HepG2 (cell line): ENCODE measurements around the gene ICE2. TPM values are rescaled to one million over a fixed set of nuclear protein-coding genes. Genes with fewer than 3 reads are reported as not detected.
A peak's percentile ranks its signal among the peaks of the same experiment; 100 is the strongest.

Experiments
- ATAC-seq: fragments of 200-7000 bp; cut with Tn5 transposase; 3 replicates; pipeline ENCODE4 v1.9.1; 2020; ENCODE audit warnings: mild to moderate bottlenecking, moderate library complexity
- BruUV-seq: library from RNA; stranded (reverse); fragments of 400-500 nt; replicated peaks from 2 replicates; lab custom pipeline; 2021; lab: Mats Ljungman, UMichigan
- CTCF ChIA-PET: fragments of 300-600 bp; formaldehyde crosslinking; extraction: SDS; loops from one replicate; lab custom pipeline; 2021; ENCODE audit warnings: low total read pairs, inconsistent platforms, low intra/inter-chr PET ratio; lab: Yijun Ruan, JAX
- POLR2A ChIA-PET: fragments of 350-600 bp; sonication (Branson Sonifier 250); formaldehyde crosslinking; loops from one replicate; lab custom pipeline; 2020; ENCODE audit warnings: antibody characterized with exemption, inconsistent platforms; lab: Yijun Ruan, JAX
- DNase-seq: peaks from one replicate; pipeline ENCODE4 v3.0.0-alpha.2; 2015; ENCODE audit warnings: low spot score
- FAIRE-seq: peaks from 3 replicates; lab custom pipeline; 2011; peaks lifted over from hg19 to GRCh38; lab: Jason Lieb, UNC
- H2AFZ ChIP-seq: one replicate; pipeline ENCODE4 v1.6.1; 2011; ENCODE audit warnings: low read length, inconsistent platforms
- H3K27ac ChIP-seq: fragments of 300-600 bp; 3 replicates; pipeline ENCODE4 v1.8.0; 2011; ENCODE audit warnings: mixed run types, mild to moderate bottlenecking, mixed read lengths, low read length, inconsistent platforms; ENCODE audit not compliant: insufficient read depth; ENCODE audit errors: extremely low read length
- H3K27me3 ChIP-seq, 2 experiments: fragments of 200-600 bp in 1 of 2; 2 replicates in 1 of 2; 3 replicates in 1 of 2; pipeline versions ENCODE4 v1.6.0 to v1.8.0; 2011; ENCODE audit warnings: low read length in 2 of 2, mild to moderate bottlenecking in 2 of 2, moderate library complexity in 2 of 2, inconsistent platforms in 1 of 2; ENCODE audit not compliant: insufficient read depth in 2 of 2, control insufficient read depth in 1 of 2
- H3K36me3 ChIP-seq, 2 experiments: fragments of 200-600 bp in 1 of 2; replicated peaks in 1 of 2; 2 replicates in 1 of 2; 3 replicates in 1 of 2; pipeline versions ENCODE4 v1.5.1 to v1.8.0; 2011; ENCODE audit warnings: low read length in 2 of 2, inconsistent platforms in 1 of 2; ENCODE audit not compliant: insufficient read depth in 2 of 2, control insufficient read depth in 1 of 2
- H3K4me1 ChIP-seq: 2 replicates; pipeline ENCODE4 v1.5.1; 2012; ENCODE audit warnings: low read length, inconsistent platforms; ENCODE audit not compliant: insufficient read depth
- H3K4me2 ChIP-seq: 2 replicates; pipeline ENCODE4 v1.6.0; 2011; ENCODE audit warnings: low read depth, low read length, inconsistent platforms
- H3K4me3 ChIP-seq, 3 experiments: fragments of 200-600 bp in 1 of 3; sonication (generic), shearing (Covaris generic) in 1 of 3; replicated peaks in 1 of 3; 2 replicates each; pipeline ENCODE4 v1.5.1; 2011 to 2016; ENCODE audit warnings: low read length in 3 of 3, inconsistent platforms in 2 of 3, low read depth in 2 of 3, mild to moderate bottlenecking in 2 of 3, control low read depth in 1 of 3, mixed read lengths in 1 of 3; ENCODE audit not compliant: insufficient read depth in 1 of 3
- H3K79me2 ChIP-seq: one replicate; pipeline ENCODE4 v1.6.1; 2011; ENCODE audit warnings: low read length, inconsistent platforms; ENCODE audit not compliant: insufficient read depth
- H3K9ac ChIP-seq: 2 replicates; pipeline ENCODE4 v1.6.0; 2011; ENCODE audit warnings: mild to moderate bottlenecking, low read depth, low read length, inconsistent platforms; ENCODE audit not compliant: insufficient read depth
- H3K9me3 ChIP-seq: 2 replicates; pipeline ENCODE4 v1.5.1; 2012; ENCODE audit warnings: mild to moderate bottlenecking, low read length
- H4K20me1 ChIP-seq: 2 replicates; pipeline ENCODE4 v1.6.0; 2011; ENCODE audit warnings: inconsistent platforms, mild to moderate bottlenecking, low read length, moderate library complexity; ENCODE audit not compliant: insufficient read depth
- CREBL2 ChIP-seq: sonication (generic); formaldehyde crosslinking; IDR thresholded peaks from 2 replicates; pipeline ENCODE4 v1.8.1; 2023; ENCODE audit warnings: missing genetic modification reagents, mild to moderate bottlenecking, borderline replicate concordance
- HMGA1 ChIP-seq: sonication (generic); formaldehyde crosslinking; conservative IDR thresholded peaks from 2 replicates; pipeline ENCODE4 v1.4.0; 2020; ENCODE audit warnings: missing genetic modification reagents
- LCORL ChIP-seq, 2 experiments: fragments of 450-650 bp in 1 of 2; sonication (generic) in 1 of 2; formaldehyde crosslinking in 1 of 2; IDR thresholded peaks; 2 replicates each; pipeline versions ENCODE4 v1.5.0 to v1.6.1; 2017 to 2020; ENCODE audit warnings: antibody characterized with exemption in 1 of 2, missing genetic modification reagents in 1 of 2
- POLR2AphosphoS2 ChIP-seq: IDR thresholded peaks from 2 replicates; pipeline ENCODE4 v1.6.1; 2011; ENCODE audit warnings: low read depth, low read length, improper control_type of control experiment
- SAP130 ChIP-seq: IDR thresholded peaks from 2 replicates; pipeline ENCODE4 v1.6.1; 2016; ENCODE audit warnings: low read depth
- SOX13 ChIP-seq, 3 experiments: fragments of 450-650 bp in 1 of 3; sonication (generic) in 1 of 3; formaldehyde crosslinking in 1 of 3; IDR thresholded peaks in 2 of 3; conservative IDR thresholded peaks in 1 of 3; 2 replicates each; pipeline versions ENCODE4 v1.5.0 to v1.6.1; 2016 to 2020; ENCODE audit warnings: antibody characterized with exemption in 1 of 3, mild to moderate bottlenecking in 1 of 3, missing compliant biosample characterization in 1 of 3, missing genetic modification reagents in 1 of 3, moderate library complexity in 1 of 3
- SRSF4 ChIP-seq: fragments of 200-400 bp; formaldehyde crosslinking; IDR thresholded peaks from one replicate; pipeline ENCODE4 v1.6.1; 2018; ENCODE audit warnings: mild to moderate bottlenecking, low read depth, low read length, moderate library complexity; ENCODE audit not compliant: poor library complexity, severe bottlenecking
- XBP1 ChIP-seq: sonication (generic); formaldehyde crosslinking; IDR thresholded peaks from 2 replicates; pipeline ENCODE4 v1.5.0; 2020; ENCODE audit warnings: missing genetic modification reagents
- ZNF609 ChIP-seq: sonication (generic); formaldehyde crosslinking; IDR thresholded peaks from 2 replicates; pipeline ENCODE4 v1.4.0; 2020; ENCODE audit warnings: mild to moderate bottlenecking, missing genetic modification reagents, borderline replicate concordance
- ZXDC ChIP-seq: sonication (generic); formaldehyde crosslinking; IDR thresholded peaks from 2 replicates; pipeline ENCODE4 v1.5.0; 2020; ENCODE audit warnings: mild to moderate bottlenecking, missing genetic modification reagents
- in situ Hi-C: cut with HindIII; loops from 2 replicates; pipeline ENCODE4 v1.10.0; 2017; ENCODE audit warnings: low pct_unique_long_range_greater_than_20kb; ENCODE audit not compliant: extremely low pct_ligation_motif_present
- intact Hi-C: fragments of 100-400 bp; cut with micrococcal nuclease; formaldehyde crosslinking; loops from one replicate; pipeline ENCODE4 v1.10.0; 2022; ENCODE audit not compliant: unreplicated experiment
- polyA plus RNA-seq, 8 experiments: library from polyadenylated mRNA; depleted of rRNA in 3 of 8; stranded (reverse) in 7 of 8; unstranded in 1 of 8; fragments of >200 nt; fragmentation: Illumina TruSeq in 4 of 8; extraction: Trizol in 4 of 8; gene quantifications; 2 replicates each; pipeline versions ENCODE4 v1.2.1 to v1.2.3, GENCODE V29; 2011 to 2016; ENCODE audit warnings: low read depth in 4 of 8, missing spikeins in 1 of 8, mixed read lengths in 1 of 8; ENCODE audit not compliant: insufficient read depth in 1 of 8
- total RNA-seq, 5 experiments: library from RNA; depleted of rRNA; stranded (reverse); fragments of >200 nt; fragmentation: Illumina TruSeq; extraction: Trizol; gene quantifications; 2 replicates each; pipeline ENCODE4 v1.2.3, GENCODE V29; 2016; ENCODE audit warnings: low read depth in 1 of 5

The ICE2 gene
- total and polyA plus RNA-seq, 2 of the 13 experiments (the other 11 are each of a cell fraction or from before 2014, with no cell fraction given): 24.8 to 26.4 TPM

- no peak for TF ChIP-seq ZXDC (CRISPR knock-in tag)
- TF ChIP-seq CREBL2 (CRISPR knock-in tag): no peak
- TF ChIP-seq LCORL (IDR thresholded peaks at IDR 0.05): no peak
- no peak for TF ChIP-seq LCORL (CRISPR knock-in tag; IDR thresholded peaks at IDR 0.05)
- no peak for TF ChIP-seq SRSF4
- no peak for TF ChIP-seq POLR2AphosphoS2
- peak; percentile 30 for TF ChIP-seq SAP130
Observed at GRCh38 chr15:60408463-60408981, 70.4 kb downstream of the ICE2 start (continued).

GRCh38 chr15:60407415-60407805 lies 71.5 kb downstream of the ICE2 start:
- intact Hi-C loops: no loop called here
- H3K36me3 ChIP-seq: no peaks in the 10 kb centered on the region
- no peak overlapping the region for H3K4me2 ChIP-seq
- TF ChIP-seq SOX13 (IDR thresholded peaks at IDR 0.05): no peak
- no peak for TF ChIP-seq SOX13 (CRISPR knock-in tag; conservative IDR thresholded peaks at IDR 0.05 in 1 of 2, IDR thresholded peaks at IDR 0.05 in 1 of 2)
- TF ChIP-seq ZNF609 (CRISPR knock-in tag): no peak
- no peak for TF ChIP-seq XBP1 (CRISPR knock-in tag)
- no peak for TF ChIP-seq HMGA1 (CRISPR knock-in tag)
- TF ChIP-seq, all 625 proteins: peak for 0
- BruUV-seq: no TSS peak
- POLR2A ChIA-PET: interaction anchor here (1.2 kb wide), 1 partner anchor 14 kb away, joined by 3 read pairs; no protein-coding TSS in a partner anchor
- H3K4me3 ChIP-seq: no peak overlapping the region
- peaks cover 64% of the 10 kb centered on the region for H3K4me1 ChIP-seq
- H2AFZ ChIP-seq: no peak overlapping the region
- FAIRE-seq: no peak
- no peaks in the 10 kb centered on the region; a peak in 1 of 5 replicates for H3K27me3 ChIP-seq
- no peak overlapping the region for H3K27ac ChIP-seq
- no peak for ATAC-seq
- no peak overlapping the region for H3K9ac ChIP-seq
- no peak for DNase-seq
- no peaks in the 10 kb centered on the region for H3K9me3 ChIP-seq
- no peaks in the 10 kb centered on the region for H4K20me1 ChIP-seq
- H3K79me2 ChIP-seq: no peaks in the 10 kb centered on the region
- in situ Hi-C loops: no loop called here
- CTCF ChIA-PET: no interaction called here
